ENCODE data around the gene DCAF12L1. TPM values are rescaled to one million over a fixed set of nuclear protein-coding genes. Genes with fewer than 3 reads are reported as not detected.

Gene DCAF12L1
- 1.6 TPM for polyA plus RNA-seq (2013, experiment 1 of 2)
- 1.8 TPM for polyA plus RNA-seq (2013, experiment 2 of 2)

DNA sequence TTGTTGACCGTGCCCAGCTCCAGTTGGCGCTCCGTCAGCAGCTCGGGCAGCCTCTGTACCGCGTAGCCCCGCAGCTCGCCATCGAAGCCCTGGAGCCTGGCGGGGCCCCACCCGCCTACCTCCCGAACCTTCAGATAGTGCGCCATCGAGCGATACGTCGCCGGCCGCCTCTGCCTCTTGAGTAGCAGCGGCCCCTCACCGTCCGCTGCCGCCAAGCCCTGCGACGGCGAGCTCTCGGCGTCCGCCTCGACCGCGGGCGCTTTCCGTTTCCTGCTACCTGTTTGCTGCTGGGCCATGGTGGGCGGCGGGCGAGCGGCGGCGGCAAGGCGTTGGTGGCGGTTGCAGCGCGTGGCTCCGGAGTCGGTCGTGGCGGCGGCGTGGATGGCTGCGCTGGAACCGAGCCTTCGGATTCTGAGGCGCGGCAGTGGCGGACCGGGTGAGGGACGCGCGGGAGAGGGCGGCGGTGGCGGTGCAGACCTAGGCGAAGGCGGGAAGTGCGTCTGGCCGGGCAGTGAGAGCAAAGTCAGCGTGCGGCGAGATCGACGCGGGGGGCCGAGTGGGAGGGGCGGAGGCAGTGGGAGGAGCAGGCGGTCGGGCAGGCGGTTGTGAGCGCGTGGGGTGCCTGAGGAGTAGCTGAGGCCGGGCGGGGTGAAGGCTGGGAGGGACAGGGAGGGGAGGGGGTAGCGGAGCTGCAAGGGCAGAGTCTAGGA, at the start of gene DCAF12L1:
Gene DCAF12L1, minus strand, starts transcription at position 502 of the 710 bp plus-strand sequence. Its CDS starts 206 bp downstream, at position 296.
- H4K8ac ChIP-seq (ENCODE audit: low read depth, low read length), result no peak within 1 kb of the TSS
- no peaks in the 10 kb centered on the region for H3K79me1 ChIP-seq (ENCODE audit: low read length)
- H3K18ac ChIP-seq (ENCODE audit: low read length), result no peak within 1 kb of the TSS
- no peak within 1 kb of the TSS for H3K4me3 ChIP-seq (ENCODE audit: low read length)
- no peak within 1 kb of the TSS for H3K4me2 ChIP-seq (ENCODE audit: low read length)
- DNase-seq, result peak; percentile 53
- WGBS (ENCODE audit: extremely low coverage, insufficient coverage, low lambda C conversion rate), result no CpG with 5 or more reads among the region's 83 CpGs
- H3K4me1 ChIP-seq (ENCODE audit: control insufficient read depth, low read depth, low read length), result no peaks in the 10 kb centered on the region
- no peak within 1 kb of the TSS for H3K23ac ChIP-seq (ENCODE audit: low read length)
- no peaks in the 10 kb centered on the region for H3K27me3 ChIP-seq (ENCODE audit: insufficient read depth, low read length, poor library complexity)
- no peak within 1 kb of the TSS for H4K5ac ChIP-seq (ENCODE audit: low read length)
- H3K27ac ChIP-seq (ENCODE audit: low read depth, low read length), result no peak within 1 kb of the TSS
- H2BK120ac ChIP-seq (ENCODE audit: low read depth, low read length), result no peak within 1 kb of the TSS
- H3K56ac ChIP-seq (ENCODE audit: low read length), result peak within 1 kb of the TSS; percentile 73
- H2BK5ac ChIP-seq (ENCODE audit: low read length), result no peak within 1 kb of the TSS
- no peak within 1 kb of the TSS for H3K4ac ChIP-seq (ENCODE audit: low read depth, low read length)
- no peaks in the 10 kb centered on the region for H3K36me3 ChIP-seq (ENCODE audit: control insufficient read depth, insufficient read depth, low read length)
- H3K79me2 ChIP-seq (ENCODE audit: control insufficient read depth, insufficient read depth, low read length), result no peaks in the 10 kb centered on the region
- peak within 1 kb of the TSS; percentile 36 for H3K9ac ChIP-seq (ENCODE audit: low read length)
- no peak within 1 kb of the TSS for H2BK15ac ChIP-seq (replicated peaks; ENCODE audit: low read depth)
- no peak within 1 kb of the TSS for H2AK5ac ChIP-seq (ENCODE audit: low read length)

DNA sequence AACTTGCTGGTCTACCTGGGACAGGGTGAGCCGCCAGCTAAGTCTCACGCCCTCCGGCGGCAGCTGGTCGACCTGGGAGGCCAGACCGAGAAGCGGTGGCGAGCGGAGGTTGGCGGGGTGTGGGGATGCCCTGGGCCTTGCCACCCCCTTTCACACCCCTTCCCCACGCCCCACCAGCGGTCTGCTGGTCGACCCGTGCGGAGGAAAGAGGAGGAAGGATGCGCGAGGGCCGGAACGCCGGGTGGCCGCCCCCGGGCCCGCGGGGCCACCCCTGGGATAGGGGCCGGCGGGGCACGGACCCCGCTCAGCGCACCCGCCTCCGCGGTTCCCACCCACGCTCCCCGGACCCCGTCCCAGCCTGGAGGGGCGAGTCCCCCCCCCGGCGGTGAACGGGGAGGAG, 28.3 kb upstream of the DCAF12L1 start:
- Histone ChIP-seq H3K79me1 (ENCODE audit: low read length) (no peaks in the 10 kb centered on the region), H3K9ac (ENCODE audit: low read length) (no peak overlapping the region), H4K8ac (ENCODE audit: low read depth, low read length) (no peak overlapping the region), H3K23ac (ENCODE audit: low read length) (no peak overlapping the region), H3K36me3 (ENCODE audit: control insufficient read depth, insufficient read depth, low read length) (no peaks in the 10 kb centered on the region), H3K27me3 (ENCODE audit: insufficient read depth, low read length, poor library complexity) (no peaks in the 10 kb centered on the region), H2BK15ac (replicated peaks; ENCODE audit: low read depth) (no peak overlapping the region), H3K4me3 (ENCODE audit: low read length) (no peak overlapping the region), H2AK5ac (ENCODE audit: low read length) (no peak overlapping the region), H3K27ac (ENCODE audit: low read depth, low read length) (no peak overlapping the region), H3K4ac (ENCODE audit: low read depth, low read length) (no peak overlapping the region), H3K18ac (ENCODE audit: low read length) (no peak overlapping the region), H3K56ac (ENCODE audit: low read length) (no peak overlapping the region), H3K4me1 (ENCODE audit: control insufficient read depth, low read depth, low read length) (no peaks in the 10 kb centered on the region), H3K79me2 (ENCODE audit: control insufficient read depth, insufficient read depth, low read length) (no peaks in the 10 kb centered on the region), H3K4me2 (ENCODE audit: low read length) (no peak overlapping the region), H2BK5ac (ENCODE audit: low read length) (no peak overlapping the region), H2BK120ac (ENCODE audit: low read depth, low read length) (no peak overlapping the region), H4K5ac (ENCODE audit: low read length) (no peak overlapping the region)
- DNase-seq, result no peak
- no CpG with 5 or more reads among the region's 39 CpGs for WGBS (ENCODE audit: extremely low coverage, insufficient coverage, low lambda C conversion rate)

DNA sequence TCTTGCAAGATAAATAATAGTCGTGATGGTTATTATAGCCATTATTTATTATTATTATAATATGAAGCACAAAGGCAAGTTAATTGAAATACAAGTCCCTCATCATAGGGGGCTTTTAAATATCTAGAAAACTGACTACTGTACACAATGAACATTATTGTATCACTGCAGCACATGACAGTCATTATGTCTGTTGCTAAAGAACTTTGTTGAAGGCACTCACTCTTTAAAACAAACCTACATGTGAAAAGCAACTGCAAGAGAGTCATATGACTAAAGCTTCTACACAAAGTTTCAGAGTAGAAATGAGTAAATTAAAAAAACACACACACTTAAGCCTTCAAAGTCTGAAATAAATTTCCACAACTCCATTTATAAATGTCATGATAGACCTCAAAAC, 23.3 kb upstream of the DCAF12L1 start:
- Histone ChIP-seq H3K4me2 (ENCODE audit: low read length) (no peak overlapping the region), H2BK15ac (replicated peaks; ENCODE audit: low read depth) (no peak overlapping the region), H3K79me2 (ENCODE audit: control insufficient read depth, insufficient read depth, low read length) (no peaks in the 10 kb centered on the region), H3K36me3 (ENCODE audit: control insufficient read depth, insufficient read depth, low read length) (no peaks in the 10 kb centered on the region), H3K4me3 (ENCODE audit: low read length) (no peak overlapping the region), H3K27me3 (ENCODE audit: insufficient read depth, low read length, poor library complexity) (no peaks in the 10 kb centered on the region), H3K18ac (ENCODE audit: low read length) (no peak overlapping the region), H3K27ac (ENCODE audit: low read depth, low read length) (no peak overlapping the region), H2BK5ac (ENCODE audit: low read length) (no peak overlapping the region), H4K8ac (ENCODE audit: low read depth, low read length) (no peak overlapping the region), H3K9ac (ENCODE audit: low read length) (no peak overlapping the region), H4K5ac (ENCODE audit: low read length) (no peak overlapping the region), H2AK5ac (ENCODE audit: low read length) (no peak overlapping the region), H3K56ac (ENCODE audit: low read length) (no peak overlapping the region), H3K23ac (ENCODE audit: low read length) (no peak overlapping the region), H3K79me1 (ENCODE audit: low read length) (no peaks in the 10 kb centered on the region), H3K4ac (ENCODE audit: low read depth, low read length) (no peak overlapping the region), H3K4me1 (ENCODE audit: control insufficient read depth, low read depth, low read length) (no peaks in the 10 kb centered on the region), H2BK120ac (ENCODE audit: low read depth, low read length) (no peak overlapping the region)
- DNase-seq, result no peak
- no CpG with 5 or more reads among the region's 1 CpG for WGBS (ENCODE audit: extremely low coverage, insufficient coverage, low lambda C conversion rate)

GRCh38 chrX:126557151-126557550, 4.5 kb upstream of the DCAF12L1 start:
- no peak overlapping the region for H3K4ac ChIP-seq (ENCODE audit: low read depth, low read length)
- no peaks in the 10 kb centered on the region for H3K36me3 ChIP-seq (ENCODE audit: control insufficient read depth, insufficient read depth, low read length)
- H2BK120ac ChIP-seq (ENCODE audit: low read depth, low read length), result no peak overlapping the region
- H2BK15ac ChIP-seq (replicated peaks; ENCODE audit: low read depth), result no peak overlapping the region
- no peak overlapping the region for H2BK5ac ChIP-seq (ENCODE audit: low read length)
- H3K56ac ChIP-seq (ENCODE audit: low read length), result no peak overlapping the region
- H3K79me2 ChIP-seq (ENCODE audit: control insufficient read depth, insufficient read depth, low read length), result no peaks in the 10 kb centered on the region
- no peak overlapping the region for H3K27ac ChIP-seq (ENCODE audit: low read depth, low read length)
- WGBS (ENCODE audit: extremely low coverage, insufficient coverage, low lambda C conversion rate), result no CpG with 5 or more reads among the region's 1 CpG
- no peak overlapping the region for H3K4me2 ChIP-seq (ENCODE audit: low read length)
- no peak overlapping the region for H3K9ac ChIP-seq (ENCODE audit: low read length)
- no peak overlapping the region for H4K5ac ChIP-seq (ENCODE audit: low read length)
- H3K27me3 ChIP-seq (ENCODE audit: insufficient read depth, low read length, poor library complexity), result no peaks in the 10 kb centered on the region
- no peaks in the 10 kb centered on the region for H3K79me1 ChIP-seq (ENCODE audit: low read length)
- no peak overlapping the region for H3K4me3 ChIP-seq (ENCODE audit: low read length)
- no peak overlapping the region for H2AK5ac ChIP-seq (ENCODE audit: low read length)
- H4K8ac ChIP-seq (ENCODE audit: low read depth, low read length), result no peak overlapping the region
- H3K23ac ChIP-seq (ENCODE audit: low read length), result no peak overlapping the region
- H3K18ac ChIP-seq (ENCODE audit: low read length), result no peak overlapping the region
- H3K4me1 ChIP-seq (ENCODE audit: control insufficient read depth, low read depth, low read length), result no peaks in the 10 kb centered on the region
- no peak for DNase-seq

- H3K23ac ChIP-seq (ENCODE audit: low read length), result no peak overlapping the region
- H4K8ac ChIP-seq (ENCODE audit: low read depth, low read length), result no peak overlapping the region
- no peaks in the 10 kb centered on the region for H3K79me2 ChIP-seq (ENCODE audit: control insufficient read depth, insufficient read depth, low read length)
- no CpG with 5 or more reads among the region's 43 CpGs for WGBS (ENCODE audit: extremely low coverage, insufficient coverage, low lambda C conversion rate)
- H3K36me3 ChIP-seq (ENCODE audit: control insufficient read depth, insufficient read depth, low read length), result no peaks in the 10 kb centered on the region
- no peak overlapping the region for H4K5ac ChIP-seq (ENCODE audit: low read length)
- no peak for DNase-seq
- no peak overlapping the region for H2BK120ac ChIP-seq (ENCODE audit: low read depth, low read length)
- no peak overlapping the region for H3K18ac ChIP-seq (ENCODE audit: low read length)
- no peak overlapping the region for H2BK15ac ChIP-seq (replicated peaks; ENCODE audit: low read depth)
- no peak overlapping the region for H3K4ac ChIP-seq (ENCODE audit: low read depth, low read length)
- H3K79me1 ChIP-seq (ENCODE audit: low read length), result no peaks in the 10 kb centered on the region
- H3K27me3 ChIP-seq (ENCODE audit: insufficient read depth, low read length, poor library complexity), result no peaks in the 10 kb centered on the region
- peak overlapping the region; percentile 73 for H3K56ac ChIP-seq (ENCODE audit: low read length)
- H3K9ac ChIP-seq (ENCODE audit: low read length), result no peak overlapping the region
- H3K27ac ChIP-seq (ENCODE audit: low read depth, low read length), result no peak overlapping the region
- H3K4me3 ChIP-seq (ENCODE audit: low read length), result no peak overlapping the region
- no peak overlapping the region for H3K4me2 ChIP-seq (ENCODE audit: low read length)
- H2BK5ac ChIP-seq (ENCODE audit: low read length), result no peak overlapping the region
- H2AK5ac ChIP-seq (ENCODE audit: low read length), result no peak overlapping the region
- H3K4me1 ChIP-seq (ENCODE audit: control insufficient read depth, low read depth, low read length), result no peaks in the 10 kb centered on the region
Measured at GRCh38 chrX:126551725-126552312, 795 bp downstream of the DCAF12L1 start.
